Measurements from ENCODE around the gene SCYGR4. TPM values are rescaled to one million over a fixed set of nuclear protein-coding genes. Genes with fewer than 3 reads are reported as not detected.
"Not testable (repeated sequence)": the region's sequence is repeated elsewhere in the genome, so short reads cannot be mapped to it uniquely, and the experiment has no call there.

SCYGR4 gene
- total RNA-seq, 3 donors from 2014 or later: not detected

DNA sequence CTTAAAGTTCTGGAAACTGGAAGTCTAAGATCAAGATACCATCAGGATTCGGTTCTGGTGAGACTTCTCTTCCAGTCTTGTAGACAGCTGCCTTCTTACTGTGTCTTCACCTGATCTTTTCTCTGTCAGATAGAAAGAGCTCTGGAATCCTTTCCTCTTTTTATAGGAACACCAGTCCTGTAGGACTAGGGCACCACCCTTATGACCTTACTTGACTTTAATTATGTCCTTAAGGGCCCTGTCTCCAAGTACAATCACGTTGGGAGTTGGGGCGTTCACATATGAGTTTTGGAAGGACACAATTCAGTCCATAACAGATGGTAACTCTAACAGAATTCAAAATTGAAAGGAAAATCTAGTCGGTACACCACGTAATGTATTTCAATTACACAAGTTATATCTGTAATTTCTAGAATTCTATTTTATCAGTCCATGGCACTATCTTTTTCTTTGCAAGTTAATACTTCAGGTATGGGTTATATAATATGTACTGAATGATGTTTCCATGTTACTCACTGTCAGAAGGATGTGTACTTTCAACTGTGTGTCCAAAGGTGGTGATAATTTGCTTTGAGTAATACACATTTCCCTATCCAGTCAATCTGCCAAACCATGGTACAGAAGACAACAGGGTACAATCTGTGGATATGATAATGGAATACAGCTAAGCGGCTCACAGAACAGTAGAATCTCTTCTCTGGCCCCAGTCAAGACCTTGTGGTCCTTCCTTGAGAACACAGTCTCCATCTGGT, 48.1 kb downstream of the SCYGR4 start:
- Histone ChIP-seq H3K36me3 (ENCODE audit: low read depth) (no peaks in the 10 kb centered on the region), H3K9me3 (no peaks in the 10 kb centered on the region), H3K4me1 (ENCODE audit: low read depth) (no peaks in the 10 kb centered on the region), H3K4me3 (no peak overlapping the region)
- DNase-seq (no peak), ATAC-seq (peak; percentile 80)
- TF ChIP-seq, protein P1, sequence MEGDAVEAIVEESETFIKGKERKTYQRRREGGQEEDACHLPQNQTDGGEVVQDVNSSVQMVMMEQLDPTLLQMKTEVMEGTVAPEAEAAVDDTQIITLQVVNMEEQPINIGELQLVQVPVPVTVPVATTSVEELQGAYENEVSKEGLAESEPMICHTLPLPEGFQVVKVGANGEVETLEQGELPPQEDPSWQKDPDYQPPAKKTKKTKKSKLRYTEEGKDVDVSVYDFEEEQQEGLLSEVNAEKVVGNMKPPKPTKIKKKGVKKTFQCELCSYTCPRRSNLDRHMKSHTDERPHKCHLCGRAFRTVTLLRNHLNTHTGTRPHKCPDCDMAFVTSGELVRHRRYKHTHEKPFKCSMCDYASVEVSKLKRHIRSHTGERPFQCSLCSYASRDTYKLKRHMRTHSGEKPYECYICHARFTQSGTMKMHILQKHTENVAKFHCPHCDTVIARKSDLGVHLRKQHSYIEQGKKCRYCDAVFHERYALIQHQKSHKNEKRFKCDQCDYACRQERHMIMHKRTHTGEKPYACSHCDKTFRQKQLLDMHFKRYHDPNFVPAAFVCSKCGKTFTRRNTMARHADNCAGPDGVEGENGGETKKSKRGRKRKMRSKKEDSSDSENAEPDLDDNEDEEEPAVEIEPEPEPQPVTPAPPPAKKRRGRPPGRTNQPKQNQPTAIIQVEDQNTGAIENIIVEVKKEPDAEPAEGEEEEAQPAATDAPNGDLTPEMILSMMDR (IDR thresholded peaks at IDR 0.05): no peak
- intact Hi-C loops (cut with DNase I, micrococcal nuclease): loop anchor here in 1 of 2 donors (10.0 kb wide), 1 partner anchor 219 kb away; no protein-coding TSS in a partner anchor

DNA sequence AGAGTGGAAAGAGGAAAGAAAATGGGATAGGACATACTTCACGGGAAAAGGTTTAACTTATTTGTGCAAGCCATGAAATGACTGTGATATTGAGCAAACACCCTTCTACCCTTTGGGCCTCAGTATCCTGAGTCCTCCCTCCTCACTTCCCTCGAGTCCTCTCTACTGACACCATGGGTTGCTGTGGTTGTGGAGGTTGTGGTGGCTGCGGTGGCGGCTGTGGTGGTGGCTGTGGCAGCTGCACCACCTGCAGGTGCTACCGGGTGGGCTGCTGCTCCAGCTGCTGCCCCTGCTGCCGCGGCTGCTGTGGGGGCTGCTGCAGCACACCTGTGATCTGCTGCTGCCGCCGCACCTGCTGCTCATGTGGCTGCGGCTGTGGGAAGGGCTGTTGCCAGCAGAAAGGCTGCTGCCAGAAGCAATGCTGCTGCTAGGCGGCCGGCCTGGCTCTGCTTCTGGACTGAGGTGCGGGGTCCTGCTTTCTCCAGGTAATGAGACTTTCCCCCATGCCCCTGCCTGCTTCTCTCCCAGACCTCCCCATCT, 49.4 kb downstream of the SCYGR4 start, which contains the start of gene SCYGR5:
SCYGR5 (plus strand) TSS at position 174 of the 540 bp plus-strand sequence; CDS start at position 174, 0 bp downstream.
- not testable (repeated sequence) for H3K4me1 ChIP-seq (ENCODE audit: low read depth); H3K4me3 ChIP-seq; H3K9me3 ChIP-seq; H3K36me3 ChIP-seq (ENCODE audit: low read depth); ATAC-seq; DNase-seq
- intact Hi-C loops (cut with DNase I, micrococcal nuclease): loop anchor here in 1 of 2 donors (10.0 kb wide), 1 partner anchor 218 kb away; no protein-coding TSS in a partner anchor

Other genes starting within 250 kb of the SCYGR4 start
- 10 to 100 TPM in 1 of 3 donors, 1 to 10 TPM in 2; 3.9 to 12.6 (median 9.1) TPM for gene TM4SF20, start 238.2 kb upstream of the SCYGR4 start, total RNA-seq
- not detected for gene SCYGR1, start 229.5 kb upstream of the SCYGR4 start, total RNA-seq
- 10 to 100 TPM; 69.2 to 76.3 (median 73.0) TPM for gene AGFG1, start 145.3 kb upstream of the SCYGR4 start, total RNA-seq
- gene SCYGR2, start 18.6 kb upstream of the SCYGR4 start, total RNA-seq: not detected
- gene SCYGR3, start 2.7 kb upstream of the SCYGR4 start, total RNA-seq: not detected
- gene SCYGR5, start 49.3 kb downstream of the SCYGR4 start, total RNA-seq: not detected
- 10 to 100 TPM in 2 of 3 donors, 1 to 10 TPM in 1; 4.5 to 28.8 (median 21.6) TPM for gene SLC19A3, start 100.5 kb downstream of the SCYGR4 start, total RNA-seq
- gene SCYGR6, start 107.3 kb downstream of the SCYGR4 start, total RNA-seq: not detected
- not detected for gene SCYGR7, start 110.8 kb downstream of the SCYGR4 start, total RNA-seq
- not detected for gene SCYGR8, start 128.4 kb downstream of the SCYGR4 start, total RNA-seq
- gene CCL20, start 196.3 kb downstream of the SCYGR4 start, total RNA-seq: 10 to 100 TPM; 10.2 to 24.4 (median 12.9) TPM